Transverse colon (tissue), 4 donors: ENCODE measurements around the gene SPTB. TPM values are rescaled to one million over a fixed set of nuclear protein-coding genes. Genes with fewer than 3 reads are reported as not detected.

Source experiments
- DNase-seq: peaks from one replicate; pipeline ENCODE4 v3.0.0-alpha.2; 2019
- H3K27ac ChIP-seq, 4 donors: fragments of 200-600 bp; sonication (generic); 2 replicates each; pipeline ENCODE4 v1.5.1; 2016 to 2018; ENCODE audit warnings: inconsistent platforms in 4 of 4
- H3K27me3 ChIP-seq: fragments of 200-600 bp; sonication (generic); 2 replicates; pipeline ENCODE4 v1.5.1; 2017; ENCODE audit warnings: inconsistent platforms
- H3K36me3 ChIP-seq, 4 donors: fragments of 200-600 bp; sonication (generic); 2 replicates each; pipeline ENCODE4 v1.5.1; 2017 to 2019; ENCODE audit warnings: inconsistent platforms in 4 of 4
- H3K4me1 ChIP-seq, 4 donors: fragments of 200-600 bp; sonication (generic); 2 replicates each; pipeline ENCODE4 v1.5.1; 2017 to 2020; ENCODE audit warnings: inconsistent platforms in 4 of 4
- H3K4me3 ChIP-seq, 4 donors: fragments of 200-600 bp; sonication (generic); 1 replicate in 1 of 4; 2 replicates in 3 of 4; pipeline versions ENCODE4 v1.5.1 to v1.6.1; 2017 to 2019; ENCODE audit warnings: inconsistent platforms in 4 of 4
- H3K9me3 ChIP-seq, 2 donors: fragments of 200-600 bp; sonication (generic); 2 replicates each; pipeline ENCODE4 v1.5.1; 2017 to 2019; ENCODE audit warnings: inconsistent platforms in 2 of 2
- EP300 ChIP-seq: sonication (generic); formaldehyde crosslinking; IDR thresholded peaks from one replicate; pipeline ENCODE4 v1.6.1; 2017; ENCODE audit warnings: antibody characterized with exemption, low read depth
- POLR2A ChIP-seq: fragments of 450-650 bp; IDR thresholded peaks from one replicate; pipeline ENCODE4 v1.6.1; 2016; ENCODE audit warnings: antibody characterized with exemption, mild to moderate bottlenecking, moderate library complexity
- POLR2AphosphoS5 ChIP-seq, 3 donors: sonication (generic); formaldehyde crosslinking; IDR thresholded peaks; one replicate each; pipeline ENCODE4 v1.6.1; 2016; ENCODE audit warnings: antibody characterized with exemption in 3 of 3
- WGBS, 2 donors: methylation state at CpG; one replicate each; pipeline ENCODE4 v1.1.5; 2018; ENCODE audit warnings: low coverage in 1 of 2; 5-methylcytosine and 5-hydroxymethylcytosine counted together
- in situ Hi-C, 4 donors: fragments of 200-750 bp; cut with MboI; loops; one replicate each; pipeline versions ENCODE4 v1.15.0 to v1.15.1; 2017; ENCODE audit warnings: low sequenced_read_pairs in 3 of 4, low pct_ligation_motif_present in 1 of 4, low pct_unique_long_range_greater_than_20kb in 1 of 4
- intact Hi-C: fragments of 100-400 bp; cut with DNase I; formaldehyde crosslinking; loops from one replicate; pipeline ENCODE4 v1.15.1; 2023; ENCODE audit warnings: low total_unique reads
- total RNA-seq, 4 donors: library from RNA; depleted of rRNA; stranded (reverse); fragments of >200 nt; gene quantifications; one replicate each; pipeline ENCODE4 v1.1.0, GENCODE V29; 2016
- TF ChIP-seq, protein P1 (sequence below), 5 experiments: fragments of 200-600 bp in 3 of 5; fragments of 450-650 bp in 2 of 5; sonication (generic) in 3 of 5; IDR thresholded peaks; 1 replicate in 2 of 5; 2 replicates in 3 of 5; pipeline ENCODE4 v1.5.1; 2016 to 2017; ENCODE audit warnings: antibody characterized with exemption in 5 of 5, inconsistent platforms in 3 of 5, mild to moderate bottlenecking in 2 of 5, moderate library complexity in 1 of 5

Gene SPTB
- total RNA-seq, 4 donors from 2014 or later: 0.20 to 0.96 (median 0.58) TPM

DNA sequence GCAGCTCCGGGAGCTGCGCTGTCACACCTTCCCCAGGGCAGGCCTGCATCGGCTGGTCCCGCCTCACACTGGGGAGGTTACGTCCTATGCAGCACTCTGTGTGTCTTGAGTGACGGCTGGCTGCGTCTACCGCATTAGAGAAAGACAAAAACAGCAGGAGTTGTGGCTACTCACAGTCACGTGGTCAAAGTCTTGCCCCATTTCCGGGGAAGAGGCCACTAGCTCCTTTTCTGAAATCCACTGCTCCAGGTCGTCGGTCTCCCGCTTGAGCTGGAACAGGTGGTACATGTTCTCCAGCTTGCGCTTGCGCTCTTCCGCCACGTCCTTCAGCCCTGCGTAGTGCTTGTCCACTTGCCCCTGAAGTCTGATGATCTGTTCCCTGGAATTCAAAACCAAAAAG, 106.7 kb downstream of the SPTB start:
- intact Hi-C loops (no loop called here), in situ Hi-C loops (loop anchor here in 1 of 4 donors (25.0 kb wide), 1 partner anchor 236 kb away; the partner anchor contains the start of genes HSPA2 and PPP1R36)
- 80 to 88% methylated on average over 1 to 18 of the region's 18 CpGs for WGBS, 2 donors
- H3K4me3 ChIP-seq: no peak overlapping the region
- no peaks in the 10 kb centered on the region for H3K36me3 ChIP-seq
- H3K27ac ChIP-seq: no peak overlapping the region
- H3K27me3 ChIP-seq: no peaks in the 10 kb centered on the region
- TF ChIP-seq EP300 (no peak), POLR2AphosphoS5 (IDR thresholded peaks at IDR 0.05) (no peak), POLR2A (no peak)
- TF ChIP-seq, protein P1, sequence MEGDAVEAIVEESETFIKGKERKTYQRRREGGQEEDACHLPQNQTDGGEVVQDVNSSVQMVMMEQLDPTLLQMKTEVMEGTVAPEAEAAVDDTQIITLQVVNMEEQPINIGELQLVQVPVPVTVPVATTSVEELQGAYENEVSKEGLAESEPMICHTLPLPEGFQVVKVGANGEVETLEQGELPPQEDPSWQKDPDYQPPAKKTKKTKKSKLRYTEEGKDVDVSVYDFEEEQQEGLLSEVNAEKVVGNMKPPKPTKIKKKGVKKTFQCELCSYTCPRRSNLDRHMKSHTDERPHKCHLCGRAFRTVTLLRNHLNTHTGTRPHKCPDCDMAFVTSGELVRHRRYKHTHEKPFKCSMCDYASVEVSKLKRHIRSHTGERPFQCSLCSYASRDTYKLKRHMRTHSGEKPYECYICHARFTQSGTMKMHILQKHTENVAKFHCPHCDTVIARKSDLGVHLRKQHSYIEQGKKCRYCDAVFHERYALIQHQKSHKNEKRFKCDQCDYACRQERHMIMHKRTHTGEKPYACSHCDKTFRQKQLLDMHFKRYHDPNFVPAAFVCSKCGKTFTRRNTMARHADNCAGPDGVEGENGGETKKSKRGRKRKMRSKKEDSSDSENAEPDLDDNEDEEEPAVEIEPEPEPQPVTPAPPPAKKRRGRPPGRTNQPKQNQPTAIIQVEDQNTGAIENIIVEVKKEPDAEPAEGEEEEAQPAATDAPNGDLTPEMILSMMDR (IDR thresholded peaks at IDR 0.05): no peak
- DNase-seq: no peak
- H3K9me3 ChIP-seq: no peaks in the 10 kb centered on the region
- H3K4me1 ChIP-seq: no peaks in the 10 kb centered on the region

DNA sequence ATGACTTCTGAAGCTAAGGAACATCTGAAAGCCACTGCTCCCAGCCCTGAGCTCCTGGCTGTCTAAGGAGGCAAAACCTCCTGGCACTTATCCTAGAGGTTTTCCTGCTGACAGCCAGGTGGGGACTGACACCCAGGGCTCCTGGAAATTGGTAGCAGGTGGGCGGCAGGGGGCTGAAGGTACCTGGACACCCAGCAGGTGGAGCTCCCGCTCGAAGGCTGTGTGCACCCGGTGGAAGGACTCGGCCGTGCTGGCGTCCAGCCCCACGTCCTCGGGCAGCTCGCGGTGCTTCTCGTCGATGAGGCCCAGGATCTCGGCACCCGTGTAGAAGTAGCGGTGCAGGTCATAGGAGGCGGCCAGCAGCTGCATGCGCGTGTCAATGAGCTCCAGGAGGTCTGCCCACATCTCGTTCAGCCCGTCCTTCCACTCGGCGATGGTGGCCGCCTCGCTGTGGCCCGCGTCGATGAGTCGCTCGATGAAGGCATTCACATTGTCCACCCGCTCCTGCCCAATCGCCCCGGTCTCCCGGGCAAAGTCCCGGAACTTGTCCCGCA, 107.2 kb downstream of the SPTB start:
- no peak overlapping the region for H3K27ac ChIP-seq
- intact Hi-C loops: no loop called here
- DNase-seq: no peak
- H3K9me3 ChIP-seq: no peaks in the 10 kb centered on the region
- H3K4me3 ChIP-seq: no peak overlapping the region
- WGBS, 2 donors: 96% methylated on average over 36 of the region's 36 CpGs; no CpG with 5 or more reads in 1 of the 2 donors
- H3K27me3 ChIP-seq: no peaks in the 10 kb centered on the region
- in situ Hi-C loops: loop anchor here in 1 of 4 donors (25.0 kb wide), 1 partner anchor 235 kb away; the partner anchor contains the start of genes HSPA2 and PPP1R36
- no peaks in the 10 kb centered on the region for H3K36me3 ChIP-seq
- TF ChIP-seq POLR2AphosphoS5 (IDR thresholded peaks at IDR 0.05) (no peak), EP300 (no peak), POLR2A (no peak)
- TF ChIP-seq, protein P1 (IDR thresholded peaks at IDR 0.05): no peak
- H3K4me1 ChIP-seq: no peaks in the 10 kb centered on the region

DNA sequence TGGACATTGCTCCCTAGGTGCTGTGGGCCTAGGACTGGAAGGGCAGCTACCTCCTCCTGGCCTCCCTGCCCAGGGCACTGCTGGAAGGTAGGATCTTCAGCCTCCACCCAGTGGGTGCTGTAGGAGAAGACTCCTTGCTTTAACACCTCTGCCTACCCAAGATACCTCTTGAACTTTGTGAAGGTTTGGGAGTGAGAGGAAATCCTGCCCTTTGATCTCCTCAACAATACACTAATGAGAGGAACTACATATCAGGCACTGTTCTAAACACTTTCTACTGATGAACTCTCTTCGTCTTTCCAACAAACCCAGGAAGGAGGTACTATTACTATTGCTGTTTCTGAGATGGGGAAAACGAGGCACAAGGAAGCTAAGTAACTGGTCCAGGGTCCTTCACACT, 108.5 kb downstream of the SPTB start:
- Histone ChIP-seq H3K27ac (no peak overlapping the region), H3K27me3 (no peaks in the 10 kb centered on the region), H3K4me1 (no peaks in the 10 kb centered on the region), H3K36me3 (no peaks in the 10 kb centered on the region), H3K9me3 (no peaks in the 10 kb centered on the region), H3K4me3 (no peak overlapping the region)
- no peak for DNase-seq
- intact Hi-C loops (no loop called here), in situ Hi-C loops (loop anchor here in 1 of 4 donors (25.0 kb wide), 1 partner anchor 234 kb away; the partner anchor contains the start of genes HSPA2 and PPP1R36)
- WGBS, 2 donors: 40 to 48% methylated on average over 2 of the region's 2 CpGs
- TF ChIP-seq POLR2AphosphoS5 (IDR thresholded peaks at IDR 0.05) (no peak), EP300 (no peak), POLR2A (no peak)
- TF ChIP-seq, protein P1 (IDR thresholded peaks at IDR 0.05): no peak

DNA sequence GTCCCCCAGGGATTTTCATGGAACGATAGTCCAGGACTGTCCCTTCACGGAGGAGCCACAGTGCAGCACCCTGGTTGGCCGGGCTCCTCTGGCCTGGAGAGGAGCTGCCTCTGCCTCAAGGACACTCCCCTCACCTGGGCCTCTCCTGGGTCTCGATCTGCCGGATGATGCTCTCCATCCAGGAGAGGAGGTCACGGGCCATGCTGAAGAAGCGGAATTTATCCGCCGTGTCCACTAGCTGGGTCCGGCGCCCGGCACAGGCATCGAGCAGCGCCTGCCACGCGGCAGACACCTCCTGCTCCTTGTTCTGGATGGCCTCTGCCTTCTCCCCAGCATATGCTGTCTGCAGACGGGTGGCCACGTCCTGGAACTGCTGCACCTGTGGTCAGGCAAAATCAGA, 109.0 kb downstream of the SPTB start:
- Histone ChIP-seq H3K4me1 (no peaks in the 10 kb centered on the region), H3K27me3 (no peaks in the 10 kb centered on the region), H3K4me3 (no peak overlapping the region), H3K27ac (no peak overlapping the region), H3K9me3 (no peaks in the 10 kb centered on the region), H3K36me3 (no peaks in the 10 kb centered on the region)
- intact Hi-C loops: no loop called here
- 93% methylated on average over 18 of the region's 18 CpGs; no CpG with 5 or more reads in 1 of the 2 donors for WGBS, 2 donors
- DNase-seq: no peak
- in situ Hi-C loops: loop anchor here in 1 of 4 donors (25.0 kb wide), 1 partner anchor 233 kb away; the partner anchor contains the start of genes HSPA2 and PPP1R36
- TF ChIP-seq POLR2A (no peak), EP300 (no peak), POLR2AphosphoS5 (IDR thresholded peaks at IDR 0.05) (no peak)
- TF ChIP-seq, protein P1 (IDR thresholded peaks at IDR 0.05): no peak
